Mammary epithelial cell (primary cell): ENCODE results near the gene CD48.

Source experiments
- CTCF ChIP-seq, 2 donors: IDR thresholded peaks in 1 of 2; conservative IDR thresholded peaks in 1 of 2; 2 replicates each; pipeline ENCODE4 v1.5.1; 2011 to 2012; ENCODE audit warnings: inconsistent platforms in 2 of 2, low read length in 2 of 2, mild to moderate bottlenecking in 2 of 2, control low read depth in 1 of 2, low read depth in 1 of 2; ENCODE audit not compliant: insufficient read depth in 1 of 2; ENCODE audit errors: extremely low read depth in 1 of 2
- EZH2 ChIP-seq: IDR thresholded peaks from 2 replicates; pipeline ENCODE4 v1.6.1; 2012; ENCODE audit warnings: low read length, inconsistent platforms, borderline replicate concordance

- no peak for TF ChIP-seq CTCF (conservative IDR thresholded peaks at IDR 0.05 in 1 of 2, IDR thresholded peaks at IDR 0.05 in 1 of 2; ENCODE audit: extremely low read depth in 1 of 2, insufficient read depth in 1 of 2, low read depth in 1 of 2, low read length in 2 of 2)
- TF ChIP-seq EZH2 = no peak
Measured at GRCh38 chr1:160643138-160643537, 68.5 kb downstream of the CD48 start.
